Measurements from ENCODE around the gene BSPH1. TPM values are rescaled to one million over a fixed set of nuclear protein-coding genes. Genes with fewer than 3 reads are reported as not detected.
"Not testable (repeated sequence)": the region's sequence is repeated elsewhere in the genome, so short reads cannot be mapped to it uniquely, and the experiment has no call there.

Gene BSPH1
- total RNA-seq, 1 experiment from 2014 or later, result not detected

- no TSS peak for BruUV-seq (replicated peaks)
- no peaks in the 10 kb centered on the region; the same call in 1 of the 2 replicates for H3K27me3 ChIP-seq (ENCODE audit: control insufficient read depth, insufficient read depth, low read length)
- intact Hi-C loops (cut with micrococcal nuclease; ENCODE audit: unreplicated experiment) (no loop called here), in situ Hi-C loops (cut with HindIII; ENCODE audit: low pct_unique_long_range_greater_than_20kb, low sequenced_read_pairs) (no loop called here)
- no peaks in the 10 kb centered on the region for H3K9me3 ChIP-seq (ENCODE audit: control insufficient read depth, insufficient read depth, low read depth, low read length)
- ChIA-PET CTCF (no interaction called here), POLR2A (no interaction called here)
- H3K36me3 ChIP-seq (ENCODE audit: control insufficient read depth, insufficient read depth, low read length), result no peaks in the 10 kb centered on the region
- no peak overlapping the region for H3K4me3 ChIP-seq (ENCODE audit: low read depth in 2 of 2, low read length in 2 of 2)
- no peaks in the 10 kb centered on the region for H3K4me1 ChIP-seq (ENCODE audit: control insufficient read depth, insufficient read depth, low read length)
- no peak overlapping the region for H3K27ac ChIP-seq (ENCODE audit: low read length)
- DNase-seq (ENCODE audit: low read depth, low spot score) (no peak), ATAC-seq (no peak)
- TF ChIP-seq TCF7L2 (IDR thresholded peaks at IDR 0.05; ENCODE audit: low read depth, low read length), result no peak
- TF ChIP-seq SIN3A (IDR thresholded peaks at IDR 0.05; ENCODE audit: borderline replicate concordance, insufficient read depth, low read depth, low read length), result no peak
- no peak for TF ChIP-seq CTCF (IDR thresholded peaks at IDR 0.05)
- no peak for TF ChIP-seq REST (IDR thresholded peaks at IDR 0.05; ENCODE audit: insufficient read depth in 1 of 2, low read depth in 2 of 2, low read length in 1 of 2)
- TF ChIP-seq POLR2AphosphoS5 (IDR thresholded peaks at IDR 0.05; ENCODE audit: low read depth, low read length), result no peak
Measured at GRCh38 chr19:47973529-47973928, 18.4 kb downstream of the BSPH1 start.

GRCh38 chr19:47955936-47956335 lies 36.0 kb downstream of the BSPH1 start:
- H3K9me3 ChIP-seq (ENCODE audit: control insufficient read depth, insufficient read depth, low read depth, low read length); POLR2A ChIA-PET; H3K27ac ChIP-seq (ENCODE audit: low read length); in situ Hi-C loops (cut with HindIII; ENCODE audit: low pct_unique_long_range_greater_than_20kb, low sequenced_read_pairs); H3K27me3 ChIP-seq (ENCODE audit: control insufficient read depth, insufficient read depth, low read length); intact Hi-C loops (cut with micrococcal nuclease; ENCODE audit: unreplicated experiment); H3K4me1 ChIP-seq (ENCODE audit: control insufficient read depth, insufficient read depth, low read length); DNase-seq (ENCODE audit: low read depth, low spot score); ATAC-seq; CTCF ChIA-PET; BruUV-seq (replicated peaks); H3K4me3 ChIP-seq (ENCODE audit: low read depth in 2 of 2, low read length in 2 of 2); H3K36me3 ChIP-seq (ENCODE audit: control insufficient read depth, insufficient read depth, low read length): not testable (repeated sequence)

GRCh38 chr19:47952132-47952531 lies 39.8 kb downstream of the BSPH1 start:
- ATAC-seq; H3K9me3 ChIP-seq (ENCODE audit: control insufficient read depth, insufficient read depth, low read depth, low read length); H3K4me1 ChIP-seq (ENCODE audit: control insufficient read depth, insufficient read depth, low read length); POLR2A ChIA-PET; H3K36me3 ChIP-seq (ENCODE audit: control insufficient read depth, insufficient read depth, low read length); H3K4me3 ChIP-seq (ENCODE audit: low read depth in 2 of 2, low read length in 2 of 2); H3K27me3 ChIP-seq (ENCODE audit: control insufficient read depth, insufficient read depth, low read length); H3K27ac ChIP-seq (ENCODE audit: low read length); intact Hi-C loops (cut with micrococcal nuclease; ENCODE audit: unreplicated experiment); CTCF ChIA-PET; DNase-seq (ENCODE audit: low read depth, low spot score); in situ Hi-C loops (cut with HindIII; ENCODE audit: low pct_unique_long_range_greater_than_20kb, low sequenced_read_pairs); BruUV-seq (replicated peaks): not testable (repeated sequence)

Measured in Panc1 (cell line).